ENCODE data around the gene HIVEP3.

GRCh38 chr1:41673806-41674205 is 244.9 kb downstream of the HIVEP3 start:
- TF ChIP-seq CTCF (IDR thresholded peaks at IDR 0.05; ENCODE audit: low read length) = no peak
- TF ChIP-seq EZH2 (IDR thresholded peaks at IDR 0.05; ENCODE audit: borderline replicate concordance, low read length) = no peak

Measured in OCI-LY1 (cell line).